GM12891 (cell line): ENCODE results near the gene UQCR11.

ENCODE experiments used
- DNase-seq: peaks from one replicate; pipeline ENCODE4 v3.0.0; 2011; ENCODE audit warnings: low spot score; ENCODE audit not compliant: insufficient read length
- FAIRE-seq: peaks from 2 replicates; lab custom pipeline; 2011; peaks lifted over from hg19 to GRCh38; lab: Jason Lieb, UNC
- PAX5 ChIP-seq: IDR thresholded peaks from 2 replicates; pipeline ENCODE4 v1.6.1; 2011; ENCODE audit warnings: low read length, moderate library complexity, mild to moderate bottlenecking; ENCODE audit not compliant: insufficient read depth, severe bottlenecking
- POLR2A ChIP-seq: IDR thresholded peaks from 2 replicates; pipeline ENCODE4 v1.6.1; 2011; ENCODE audit warnings: low read depth, low read length, control low read depth
- POLR2AphosphoS5 ChIP-seq: IDR thresholded peaks from 2 replicates; pipeline ENCODE4 v1.6.1; 2011; ENCODE audit warnings: low read depth, low read length, control low read depth
- POU2F2 ChIP-seq: IDR thresholded peaks from 2 replicates; pipeline ENCODE4 v1.6.1; 2011; ENCODE audit warnings: low read depth, mild to moderate bottlenecking, control low read depth, low read length, moderate library complexity
- SPI1 ChIP-seq: IDR thresholded peaks from 2 replicates; pipeline ENCODE4 v1.6.1; 2011; ENCODE audit warnings: low read depth, low read length, control low read depth
- TAF1 ChIP-seq: IDR thresholded peaks from 2 replicates; pipeline ENCODE4 v1.6.1; 2011; ENCODE audit warnings: low read depth, low read length, control low read depth

The UQCR11 gene

GRCh38 chr19:1560286-1560882 is 44.9 kb downstream of the UQCR11 start:
- no peak for TF ChIP-seq POU2F2
- no peak for TF ChIP-seq SPI1
- no peak for TF ChIP-seq POLR2A
- TF ChIP-seq PAX5: no peak
- TF ChIP-seq POLR2AphosphoS5: no peak
- TF ChIP-seq TAF1: no peak
- FAIRE-seq: no peak
- no peak for DNase-seq

GRCh38 chr19:1558552-1558951 is 46.7 kb downstream of the UQCR11 start:
- TF ChIP-seq POU2F2 (no peak), PAX5 (no peak), POLR2A (no peak), SPI1 (no peak), POLR2AphosphoS5 (no peak), TAF1 (no peak)
- DNase-seq: no peak
- FAIRE-seq: no peak

GRCh38 chr19:1556390-1557070 is 48.7 kb downstream of the UQCR11 start:
- TF ChIP-seq PAX5 (no peak), POLR2AphosphoS5 (no peak), POLR2A (no peak), TAF1 (no peak), SPI1 (no peak), POU2F2 (no peak)
- FAIRE-seq: no peak

GRCh38 chr19:1555487-1556389 is 49.5 kb downstream of the UQCR11 start:
- FAIRE-seq: no peak
- TF ChIP-seq POU2F2 (no peak), PAX5 (no peak), SPI1 (no peak), TAF1 (no peak), POLR2AphosphoS5 (no peak), POLR2A (no peak)
- no peak for DNase-seq

More at GRCh38 chr19:1556390-1557070, 48.7 kb downstream of the UQCR11 start:
- DNase-seq: no peak

- TF ChIP-seq POU2F2: no peak
- TF ChIP-seq POLR2A: no peak
- no peak for TF ChIP-seq POLR2AphosphoS5
- no peak for TF ChIP-seq TAF1
- TF ChIP-seq SPI1: no peak
- no peak for TF ChIP-seq PAX5
- no peak for DNase-seq
- no peak for FAIRE-seq
Observed at GRCh38 chr19:1554968-1555367, 50.3 kb downstream of the UQCR11 start.

- DNase-seq (no peak), FAIRE-seq (no peak)
- TF ChIP-seq TAF1 (no peak), SPI1 (no peak), POU2F2 (no peak), PAX5 (no peak), POLR2A (no peak), POLR2AphosphoS5 (no peak)
Observed at GRCh38 chr19:1553415-1553814, 51.8 kb downstream of the UQCR11 start.

- no peak for TF ChIP-seq TAF1
- no peak for TF ChIP-seq POLR2A
- TF ChIP-seq POLR2AphosphoS5: no peak
- TF ChIP-seq SPI1: no peak
- TF ChIP-seq POU2F2: no peak
- TF ChIP-seq PAX5: no peak
- FAIRE-seq (no peak), DNase-seq (no peak)
Observed at GRCh38 chr19:1551068-1552040, 53.9 kb downstream of the UQCR11 start.

- no peak for FAIRE-seq
- no peak for DNase-seq
- TF ChIP-seq SPI1 (no peak), TAF1 (no peak), POLR2AphosphoS5 (no peak), PAX5 (no peak), POLR2A (no peak), POU2F2 (no peak)
Observed at GRCh38 chr19:1549332-1549945, 55.8 kb downstream of the UQCR11 start.
